ENCODE data around the gene SNTB2.

Gene SNTB2

GRCh38 chr16:69321080-69321479 is 134.1 kb downstream of the SNTB2 start:
- no peak for DNase-seq

- no peak for DNase-seq
Observed at GRCh38 chr16:69322343-69322742, 135.4 kb downstream of the SNTB2 start.

- DNase-seq: no peak
Observed at GRCh38 chr16:69323415-69323814, 136.5 kb downstream of the SNTB2 start.

GRCh38 chr16:69324013-69324531 is 137.1 kb downstream of the SNTB2 start:
- DNase-seq: no peak

GRCh38 chr16:69324585-69325253 is 137.8 kb downstream of the SNTB2 start:
- DNase-seq: no peak

GRCh38 chr16:69325784-69326171 is 138.8 kb downstream of the SNTB2 start:
- DNase-seq: no peak

GRCh38 chr16:69326172-69326873 is 139.4 kb downstream of the SNTB2 start:
- no peak for DNase-seq

- DNase-seq: no peak
Observed at GRCh38 chr16:69327585-69328310, 140.8 kb downstream of the SNTB2 start.

- DNase-seq: no peak
Observed at GRCh38 chr16:69328854-69329316, 141.9 kb downstream of the SNTB2 start.

- no peak for DNase-seq
Observed at GRCh38 chr16:69329369-69330285, 142.7 kb downstream of the SNTB2 start.

GRCh38 chr16:69330286-69331109 is 143.5 kb downstream of the SNTB2 start, which contains the start of gene PDF:
PDF (minus strand) TSS chr16:69330588; CDS start chr16:69330570, 18 bp downstream.
- DNase-seq: peak; percentile 80

GRCh38 chr16:69334696-69335095 is 147.7 kb downstream of the SNTB2 start:
- no peak for DNase-seq

GRCh38 chr16:69338557-69339288 is 151.8 kb downstream of the SNTB2 start:
- DNase-seq: no peak

GRCh38 chr16:69339289-69340094 is 152.5 kb downstream of the SNTB2 start, which contains the start of the genes COG8 and NIP7:
COG8 (minus strand) TSS chr16:69339564; CDS start chr16:69339552, 12 bp downstream.
NIP7 (plus strand) TSS chr16:69339772; CDS start chr16:69339830, 58 bp downstream.
- peak; percentile 88 for DNase-seq

GRCh38 chr16:69340095-69340644 is 153.2 kb downstream of the SNTB2 start:
- no peak for DNase-seq

GRCh38 chr16:69344171-69344570 is 157.2 kb downstream of the SNTB2 start:
- DNase-seq: no peak

- no peak for DNase-seq
Observed at GRCh38 chr16:69345923-69346322, 159.0 kb downstream of the SNTB2 start.

- DNase-seq: no peak
Observed at GRCh38 chr16:69346683-69347082, 159.7 kb downstream of the SNTB2 start.

- no peak for DNase-seq
Observed at GRCh38 chr16:69348222-69348621, 161.3 kb downstream of the SNTB2 start.

All from NK-92 treated with Interleukin-12 subunit alpha and Interleukin-12 subunit beta, amount 100 ng/mL, for 24 hours (cell line).